Motor neuron (in vitro differentiated cells): ENCODE measurements around the gene NTSR1. TPM values are rescaled to one million over a fixed set of nuclear protein-coding genes. Genes with fewer than 3 reads are reported as not detected.

Experiments used
- ATAC-seq, 8 experiments: fragments of 200-7000 bp; cut with Tn5 transposase; replicated peaks in 6 of 8; 2 replicates each; pipeline ENCODE4 v1.8.0; 2021; ENCODE audit warnings: mild to moderate bottlenecking in 8 of 8, moderate library complexity in 8 of 8
- H3K27ac ChIP-seq, 2 donors: fragments of 250-450 bp; sonication (Bioruptor Pico); 2 replicates each; pipeline ENCODE4 v1.9.0; 2021; ENCODE audit warnings: antibody characterized with exemption in 2 of 2, mild to moderate bottlenecking in 2 of 2, moderate library complexity in 1 of 2
- H3K4me1 ChIP-seq, 2 donors: fragments of 250-450 bp; sonication (Bioruptor Pico); replicated peaks in 1 of 2; 2 replicates each; pipeline ENCODE4 v1.6.1; 2021; ENCODE audit warnings: antibody characterized with exemption in 2 of 2, mild to moderate bottlenecking in 2 of 2, moderate library complexity in 1 of 2
- H3K4me3 ChIP-seq, 5 donors: fragments of 250-450 bp; sonication (Bioruptor Pico); 2 replicates each; pipeline ENCODE4 v1.9.0; 2021; ENCODE audit warnings: antibody characterized with exemption in 5 of 5, mild to moderate bottlenecking in 5 of 5, moderate library complexity in 4 of 5
- whole genome bisulfite sequencing, 10 experiments: fragments of 450-650 bp; shearing (Covaris generic); methylation state at CpG; one replicate each; pipeline ENCODE4 v1.0.0; 2022; 5-methylcytosine and 5-hydroxymethylcytosine counted together
- in situ Hi-C, 9 experiments: fragments of 400-800 bp; cut with MboI; loops; one replicate each; pipeline ENCODE4 v1.15.0; 2021; ENCODE audit warnings: low sequenced_read_pairs in 9 of 9, low pct_unique_long_range_greater_than_20kb in 2 of 9; ENCODE audit not compliant: unreplicated experiment in 9 of 9
- total RNA-seq, 8 experiments: library from RNA; unstranded; fragments of 300-600 nt; gene quantifications; 2 replicates each; pipeline versions ENCODE4 v1.2.3 to v1.2.4, GENCODE V29; 2022

The NTSR1 gene
- total RNA-seq, 8 experiments from 2014 or later, result 0.13 to 1.3 (median 0.52) TPM; not detected in 1

- no peak for ATAC-seq
- Histone ChIP-seq H3K4me3 (no peak overlapping the region), H3K27ac (no peak overlapping the region), H3K4me1 (peaks cover 58 to 76% of the 10 kb centered on the region in 2 donors)
- WGBS, 10 experiments, result 71 to 100% (median 92%) methylated on average over 3 to 10 of the region's 25 CpGs; no CpG with 5 or more reads in 4 of the 10 experiments
- in situ Hi-C loops, result no loop called here
Measured at GRCh38 chr20:62771396-62772102, 62.9 kb downstream of the NTSR1 start.

GRCh38 chr20:62772103-62772611, 63.5 kb downstream of the NTSR1 start:
- H3K4me1 ChIP-seq, result peaks cover 58 to 76% of the 10 kb centered on the region in 2 donors
- ATAC-seq, result no peak
- in situ Hi-C loops, result no loop called here
- 78 to 100% (median 80%) methylated on average over 1 to 7 of the region's 23 CpGs; no CpG with 5 or more reads in 6 of the 10 experiments for WGBS, 10 experiments
- no peak overlapping the region for H3K27ac ChIP-seq
- H3K4me3 ChIP-seq, result no peak overlapping the region

- no peak overlapping the region for H3K4me3 ChIP-seq
- peaks cover 57 to 77% of the 10 kb centered on the region in 2 donors for H3K4me1 ChIP-seq
- no peak for ATAC-seq
- WGBS, 10 experiments, result 0 to 100% (median 75%) methylated on average over 1 to 7 of the region's 11 CpGs; no CpG with 5 or more reads in 4 of the 10 experiments
- in situ Hi-C loops, result no loop called here
- H3K27ac ChIP-seq, result no peak overlapping the region
Measured at GRCh38 chr20:62772619-62772989, 64.0 kb downstream of the NTSR1 start.

GRCh38 chr20:62772990-62773844, 64.6 kb downstream of the NTSR1 start:
- 5 to 100% (median 59%) methylated on average over 1 to 10 of the region's 19 CpGs; no CpG with 5 or more reads in 2 of the 10 experiments for WGBS, 10 experiments
- no peak overlapping the region for H3K4me3 ChIP-seq
- in situ Hi-C loops, result no loop called here
- ATAC-seq, result peak; percentile 6 to 49 (median 28)
- H3K27ac ChIP-seq, result peak overlapping the region; percentile 66 to 84
- H3K4me1 ChIP-seq, result peaks cover 51 to 71% of the 10 kb centered on the region in 2 donors

GRCh38 chr20:62773845-62774714, 65.4 kb downstream of the NTSR1 start:
- Histone ChIP-seq H3K4me1 (peaks cover 42 to 64% of the 10 kb centered on the region in 2 donors), H3K27ac (peak overlapping the region; percentile 66 to 84), H3K4me3 (no peak overlapping the region)
- 30 to 92% (median 57%) methylated on average over 1 to 16 of the region's 29 CpGs; no CpG with 5 or more reads in 2 of the 10 experiments for WGBS, 10 experiments
- ATAC-seq, result peak in 6 of 8 experiments; percentile 12 to 83 (median 74)
- in situ Hi-C loops, result no loop called here

GRCh38 chr20:62774762-62775161, 66.1 kb downstream of the NTSR1 start:
- no peak overlapping the region for H3K4me3 ChIP-seq
- in situ Hi-C loops, result loop anchor here in 5 of 9 experiments (25.0 kb wide), 2 partner anchors 87 to 112 kb away; no protein-coding TSS in a partner anchor
- 49 to 92% (median 60%) methylated on average over 1 to 3 of the region's 8 CpGs; no CpG with 5 or more reads in 5 of the 10 experiments for WGBS, 10 experiments
- peaks cover 37 to 64% of the 10 kb centered on the region in 2 donors for H3K4me1 ChIP-seq
- ATAC-seq, result peak in 4 of 8 experiments; percentile 26 to 63 (median 48)
- H3K27ac ChIP-seq, result peak overlapping the region; percentile 66 to 84

- peaks cover 40 to 64% of the 10 kb centered on the region in 2 donors for H3K4me1 ChIP-seq
- in situ Hi-C loops, result loop anchor here in 5 of 9 experiments (25.0 kb wide), 2 partner anchors 88 to 113 kb away; no protein-coding TSS in a partner anchor
Measured at GRCh38 chr20:62775206-62775605, 66.6 kb downstream of the NTSR1 start.

GRCh38 chr20:62776035-62776691, 67.5 kb downstream of the NTSR1 start:
- in situ Hi-C loops, result loop anchor here in 5 of 9 experiments (25.0 kb wide), 2 partner anchors 89 to 114 kb away; no protein-coding TSS in a partner anchor
- H3K4me1 ChIP-seq, result peaks cover 48 to 71% of the 10 kb centered on the region in 2 donors
- ATAC-seq, result no peak
- no peak overlapping the region for H3K4me3 ChIP-seq
- H3K27ac ChIP-seq, result no peak overlapping the region
- WGBS, 10 experiments, result 50 to 100% (median 100%) methylated on average over 1 to 3 of the region's 24 CpGs; no CpG with 5 or more reads in 5 of the 10 experiments

More at GRCh38 chr20:62775206-62775605, 66.6 kb downstream of the NTSR1 start:
- ATAC-seq, result no peak
- Histone ChIP-seq H3K4me3 (no peak overlapping the region), H3K27ac (peak overlapping the region in 1 of 2 donors; percentile 84)
- whole genome bisulfite sequencing, 10 experiments, result 83 to 88% (median 84%) methylated on average over 1 to 8 of the region's 9 CpGs; no CpG with 5 or more reads in 7 of the 10 experiments

GRCh38 chr20:62776692-62777527, 68.3 kb downstream of the NTSR1 start:
- H3K27ac ChIP-seq, result peak overlapping the region in 1 of 2 donors; percentile 14
- H3K4me3 ChIP-seq, result no peak overlapping the region
- 41 to 100% (median 76%) methylated on average over 2 to 5 of the region's 14 CpGs; no CpG with 5 or more reads in 2 of the 10 experiments for WGBS, 10 experiments
- peak in 2 of 8 experiments; percentile 13 to 55 for ATAC-seq
- in situ Hi-C loops, result loop anchor here in 5 of 9 experiments (25.0 kb wide), 2 partner anchors 90 to 115 kb away; no protein-coding TSS in a partner anchor
- H3K4me1 ChIP-seq, result peaks cover 46 to 68% of the 10 kb centered on the region in 2 donors

- H3K4me3 ChIP-seq, result no peak overlapping the region
- H3K27ac ChIP-seq, result peak overlapping the region in 1 of 2 donors; percentile 14
- ATAC-seq, result no peak
- WGBS, 10 experiments, result 67 to 100% (median 100%) methylated on average over 1 to 2 of the region's 8 CpGs; no CpG with 5 or more reads in 7 of the 10 experiments
- in situ Hi-C loops, result loop anchor here in 5 of 9 experiments (25.0 kb wide), 2 partner anchors 90 to 115 kb away; no protein-coding TSS in a partner anchor
- peaks cover 42 to 65% of the 10 kb centered on the region in 2 donors for H3K4me1 ChIP-seq
Measured at GRCh38 chr20:62777528-62777830, 68.8 kb downstream of the NTSR1 start.

- H3K4me1 ChIP-seq, result peaks cover 42 to 65% of the 10 kb centered on the region in 2 donors
- in situ Hi-C loops, result loop anchor here in 5 of 9 experiments (25.0 kb wide), 2 partner anchors 91 to 116 kb away; no protein-coding TSS in a partner anchor
- H3K27ac ChIP-seq, result no peak overlapping the region
- no peak for ATAC-seq
- 60 to 100% (median 88%) methylated on average over 2 to 6 of the region's 9 CpGs; no CpG with 5 or more reads in 4 of the 10 experiments for WGBS, 10 experiments
- H3K4me3 ChIP-seq, result no peak overlapping the region
Measured at GRCh38 chr20:62778058-62778457, 69.4 kb downstream of the NTSR1 start.
